K562 treated with DMSO at 1 percent for 48 hours (cell line): ENCODE data around the gene SULT1C3. TPM values are rescaled to one million over a fixed set of nuclear protein-coding genes. Genes with fewer than 3 reads are reported as not detected.

Experiments used
- total RNA-seq: library from RNA; unstranded; fragments of 300-600 nt; gene quantifications from 2 replicates; pipeline ENCODE4 v1.2.3, GENCODE V29; 2022; ENCODE audit warnings: low replicate concordance; ENCODE audit errors: extremely low read depth

SULT1C3 gene
- not detected in 2 replicates for total RNA-seq

DNA sequence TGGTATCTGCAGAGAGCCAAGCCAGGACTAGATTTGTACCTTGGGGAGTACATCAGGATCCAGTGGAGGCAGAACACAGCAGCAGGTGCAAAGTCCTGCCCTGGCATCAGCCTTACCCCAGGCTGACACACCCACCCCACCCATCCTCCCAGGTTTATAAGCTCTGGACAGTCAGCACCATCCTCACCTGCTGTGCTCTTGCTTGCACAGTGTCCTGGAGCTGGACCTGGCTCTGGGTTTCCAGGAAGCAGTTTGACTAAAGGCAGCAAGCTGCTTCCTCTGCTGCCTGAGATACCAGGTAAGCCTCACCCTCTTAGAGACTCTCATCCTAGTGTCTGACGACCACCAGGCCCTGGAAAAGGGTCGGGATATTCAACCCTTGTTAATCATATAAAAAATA is at the start of gene SULT1C3:
Gene SULT1C3, plus strand, starts transcription at position 183 of the 400 bp plus-strand sequence. CDS start 7,227 bp downstream, outside the sequence.

DNA sequence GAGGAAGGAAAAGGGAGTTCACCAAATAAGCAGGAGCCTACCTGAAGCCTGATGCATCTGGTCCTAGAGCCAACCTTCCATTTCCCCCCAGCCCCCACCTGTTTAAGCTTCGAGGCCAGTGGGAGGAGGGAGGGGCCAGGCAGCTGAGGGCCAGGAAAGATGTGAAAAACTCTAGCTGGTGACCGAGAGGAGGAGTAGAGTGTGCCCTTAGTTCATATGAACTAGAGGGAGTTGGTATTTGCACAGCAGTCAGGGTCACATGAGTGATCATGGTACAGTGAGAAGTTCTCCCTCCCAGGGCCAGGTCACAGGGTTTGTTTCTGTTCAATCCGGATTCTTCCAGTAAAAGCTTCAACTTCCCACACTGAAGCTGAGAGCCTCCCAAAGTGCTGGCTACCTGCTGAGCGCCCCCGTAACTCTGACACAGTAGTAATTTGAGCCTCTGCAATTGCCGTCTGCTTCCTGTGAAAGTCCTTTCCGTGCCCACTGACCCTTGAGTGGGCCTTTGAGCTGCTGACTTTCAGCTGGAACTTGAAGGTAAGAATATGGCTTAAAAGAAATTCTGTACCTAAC is 48.9 kb downstream of the SULT1C3 start, which contains the start of gene SULT1C2:
Gene SULT1C2, plus strand, starts transcription at position 362 of the 573 bp plus-strand sequence. CDS start 4,773 bp downstream, outside the sequence.

Other genes with a start within 250 kb of the SULT1C3 start
- not detected in 2 replicates for gene SULT1C2, start 48.9 kb downstream of the SULT1C3 start, total RNA-seq
- gene SULT1C4, start 138.0 kb downstream of the SULT1C3 start, total RNA-seq: not detected in 2 replicates
- not detected in 2 replicates for gene GCC2, start 209.2 kb downstream of the SULT1C3 start, total RNA-seq